PC-3 (cell line): ENCODE data around the gene UPK1B.

ENCODE experiments used
- EZH2 ChIP-seq: fragments of 300-600 bp; sonication (generic); IDR thresholded peaks from one replicate; pipeline ENCODE4 v1.6.1; 2017; ENCODE audit warnings: antibody characterized with exemption, mild to moderate bottlenecking, low read length; ENCODE audit not compliant: unreplicated experiment
- TF ChIP-seq, protein P1 (sequence below): fragments of 300-600 bp; sonication (generic); conservative IDR thresholded peaks from 2 replicates; pipeline ENCODE4 v1.5.1; 2017; ENCODE audit warnings: antibody characterized with exemption, low read depth, mild to moderate bottlenecking, low read length

DNA sequence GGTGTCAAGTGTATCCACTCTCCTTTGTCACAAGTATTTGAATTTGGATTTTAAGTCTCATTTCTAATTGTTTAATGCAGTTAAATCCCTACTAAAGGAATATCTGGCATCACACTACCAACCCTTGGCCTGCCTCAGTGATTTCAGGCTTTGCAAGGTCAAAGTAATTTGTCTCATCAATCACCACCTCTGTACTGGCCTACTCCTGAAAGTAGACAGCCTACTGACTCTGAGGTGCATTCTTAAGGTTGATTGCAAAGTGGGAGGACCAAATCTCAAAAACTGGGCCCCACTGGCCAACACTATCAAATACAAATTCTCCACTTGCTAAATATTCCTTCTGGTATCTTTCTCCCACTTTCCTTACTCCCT, 28.3 kb upstream of the UPK1B start:
- TF ChIP-seq, protein P1, sequence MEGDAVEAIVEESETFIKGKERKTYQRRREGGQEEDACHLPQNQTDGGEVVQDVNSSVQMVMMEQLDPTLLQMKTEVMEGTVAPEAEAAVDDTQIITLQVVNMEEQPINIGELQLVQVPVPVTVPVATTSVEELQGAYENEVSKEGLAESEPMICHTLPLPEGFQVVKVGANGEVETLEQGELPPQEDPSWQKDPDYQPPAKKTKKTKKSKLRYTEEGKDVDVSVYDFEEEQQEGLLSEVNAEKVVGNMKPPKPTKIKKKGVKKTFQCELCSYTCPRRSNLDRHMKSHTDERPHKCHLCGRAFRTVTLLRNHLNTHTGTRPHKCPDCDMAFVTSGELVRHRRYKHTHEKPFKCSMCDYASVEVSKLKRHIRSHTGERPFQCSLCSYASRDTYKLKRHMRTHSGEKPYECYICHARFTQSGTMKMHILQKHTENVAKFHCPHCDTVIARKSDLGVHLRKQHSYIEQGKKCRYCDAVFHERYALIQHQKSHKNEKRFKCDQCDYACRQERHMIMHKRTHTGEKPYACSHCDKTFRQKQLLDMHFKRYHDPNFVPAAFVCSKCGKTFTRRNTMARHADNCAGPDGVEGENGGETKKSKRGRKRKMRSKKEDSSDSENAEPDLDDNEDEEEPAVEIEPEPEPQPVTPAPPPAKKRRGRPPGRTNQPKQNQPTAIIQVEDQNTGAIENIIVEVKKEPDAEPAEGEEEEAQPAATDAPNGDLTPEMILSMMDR = no peak
- TF ChIP-seq EZH2 = no peak
